ENCODE measurements around the gene AOC2. TPM values are rescaled to one million over a fixed set of nuclear protein-coding genes. Genes with fewer than 3 reads are reported as not detected.

Gene AOC2
- total RNA-seq, 1 experiment from 2014 or later: 3.7 TPM

GRCh38 chr17:42796066-42796758, 48.2 kb upstream of the AOC2 start:
- Histone ChIP-seq H3F3A (ENCODE audit: insufficient read depth, low read depth) (peaks cover 10% of the 10 kb centered on the region), H3K9me2 (ENCODE audit: insufficient read depth) (no peaks in the 10 kb centered on the region), H3K27me3 (ENCODE audit: insufficient read depth, low read depth) (no peaks in the 10 kb centered on the region), H3K9me3 (ENCODE audit: insufficient read depth, low read depth) (no peaks in the 10 kb centered on the region), H3K79me2 (ENCODE audit: low read depth) (peaks cover 22% of the 10 kb centered on the region), H3K36me3 (ENCODE audit: low read depth) (peaks cover 6% of the 10 kb centered on the region; the same call in 1 of the 2 replicates), H3K4me1 (replicated peaks; ENCODE audit: insufficient read depth) (peaks cover 12% of the 10 kb centered on the region), H4K20me1 (ENCODE audit: insufficient read depth) (no peaks in the 10 kb centered on the region), H3K4me2 (no peak overlapping the region), H3K4me3 (no peak overlapping the region), H2AFZ (no peak overlapping the region), H3K27ac (no peak overlapping the region)
- intact Hi-C loops (cut with micrococcal nuclease; ENCODE audit: unreplicated experiment): no loop called here
- CTCF ChIA-PET: no interaction called here
- no TSS peak for BruUV-seq (replicated peaks)
- POLR2A ChIA-PET (ENCODE audit: unreplicated experiment): interaction anchor here (0.6 kb wide), 1 partner anchor 22 kb away, joined by 4 read pairs; no protein-coding TSS in a partner anchor
- TF ChIP-seq CTCF (conservative IDR thresholded peaks at IDR 0.05): no peak
- no peak for DNase-seq

DNA sequence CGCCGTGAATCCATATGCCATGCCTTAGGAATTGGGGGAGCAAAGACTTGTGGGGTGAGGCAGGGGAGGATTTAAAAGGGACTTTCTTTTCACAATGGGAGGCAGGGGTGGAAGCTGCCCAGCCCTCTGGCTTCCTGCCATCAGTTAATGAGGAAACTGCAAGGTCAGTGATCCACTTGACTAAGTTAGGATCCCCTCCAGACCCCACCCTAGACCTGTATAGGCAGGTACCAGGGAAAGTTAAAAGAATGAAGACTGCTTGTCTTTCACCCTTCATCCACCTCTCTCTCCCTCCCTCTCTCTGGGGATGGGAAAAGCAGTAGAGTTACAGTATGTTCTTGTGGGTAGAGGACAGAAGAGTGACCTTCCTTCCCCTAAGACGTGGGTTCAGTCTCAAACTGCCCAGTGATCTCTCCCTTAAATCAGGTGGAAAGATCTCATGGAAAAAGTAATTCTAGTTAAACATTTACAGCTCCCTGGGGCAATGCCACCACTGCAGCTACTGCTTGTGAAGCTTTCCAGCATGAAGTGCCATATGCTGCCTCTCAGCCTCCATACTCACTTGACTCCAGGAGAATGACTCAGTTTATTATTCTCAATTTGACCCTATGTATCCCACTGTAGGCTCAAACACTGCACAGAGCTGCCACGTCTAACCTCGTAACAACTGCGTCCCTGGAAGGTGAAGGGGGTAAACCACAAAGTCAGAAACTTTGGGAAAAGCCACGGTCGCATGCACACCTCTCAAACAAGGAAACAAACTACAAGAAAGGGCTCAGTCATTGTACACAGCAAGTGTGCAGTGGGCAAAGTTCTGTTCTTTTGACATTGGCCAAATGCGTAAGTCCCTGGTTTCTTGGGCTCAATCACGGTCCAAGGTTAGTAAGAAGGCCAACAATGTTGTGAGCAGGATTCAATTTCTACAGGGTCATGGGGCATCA, 47.0 kb upstream of the AOC2 start:
- Histone ChIP-seq H3K36me3 (ENCODE audit: low read depth) (peaks cover 6% of the 10 kb centered on the region; the same call in 1 of the 2 replicates), H4K20me1 (ENCODE audit: insufficient read depth) (no peaks in the 10 kb centered on the region), H3K27ac (no peak overlapping the region), H3K4me3 (peak overlapping the region; percentile 88), H3K9me2 (ENCODE audit: insufficient read depth) (no peaks in the 10 kb centered on the region), H3K4me2 (peak overlapping the region; percentile 95), H3K79me2 (ENCODE audit: low read depth) (peaks cover 22% of the 10 kb centered on the region), H2AFZ (peak overlapping the region; percentile 89; the same call in 1 of the 2 replicates), H3K4me1 (replicated peaks; ENCODE audit: insufficient read depth) (peaks cover 12% of the 10 kb centered on the region), H3K27me3 (ENCODE audit: insufficient read depth, low read depth) (no peaks in the 10 kb centered on the region), H3K9me3 (ENCODE audit: insufficient read depth, low read depth) (no peaks in the 10 kb centered on the region), H3F3A (ENCODE audit: insufficient read depth, low read depth) (0 out of 2 replicates have a peak, but pooled peaks cover 4% of the 10 kb centered on the region)
- CTCF ChIA-PET: interaction anchor here (0.6 kb wide), 1 partner anchor 381 kb away, joined by 3 read pairs; no protein-coding TSS in a partner anchor
- no peak for DNase-seq
- no peak for TF ChIP-seq EZH2 (IDR thresholded peaks at IDR 0.05; ENCODE audit: low read depth)
- TF ChIP-seq CTCF (conservative IDR thresholded peaks at IDR 0.05): no peak
- POLR2A ChIA-PET (ENCODE audit: unreplicated experiment): interaction anchor here (0.6 to 0.7 kb wide), 3 partner anchors 24 to 563 kb away, joined by 3 to 9 read pairs (median 4); partner anchors contain the start of genes AARSD1 and VPS25
- intact Hi-C loops (cut with micrococcal nuclease; ENCODE audit: unreplicated experiment): no loop called here
- TSS peak; percentile 85 for BruUV-seq (replicated peaks)

DNA sequence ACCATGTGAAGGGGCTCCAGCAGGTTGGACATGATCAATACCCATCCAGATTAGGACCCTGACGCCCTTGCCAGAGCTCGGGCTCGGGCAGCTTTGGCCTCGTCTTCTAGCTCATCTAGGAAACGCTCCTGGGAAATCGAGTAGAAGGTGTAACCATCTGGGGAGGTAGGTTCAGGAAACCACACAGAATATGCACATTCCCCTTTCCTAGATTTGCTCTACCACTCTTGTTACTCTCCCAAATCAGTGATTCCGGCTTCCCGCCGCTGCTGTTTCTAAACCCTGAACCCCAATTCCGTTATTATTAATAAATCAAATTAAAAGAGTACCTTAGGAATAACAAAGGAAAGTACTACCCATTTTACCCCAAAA, 46.4 kb upstream of the AOC2 start:
- intact Hi-C loops (cut with micrococcal nuclease; ENCODE audit: unreplicated experiment): no loop called here
- peak overlapping the region; percentile 89 for H2AFZ ChIP-seq
- BruUV-seq (replicated peaks): no TSS peak

More for the DNA sequence above, 46.4 kb upstream of the AOC2 start:
- Histone ChIP-seq H4K20me1 (ENCODE audit: insufficient read depth) (no peaks in the 10 kb centered on the region), H3K27ac (0 out of 2 replicates have a peak overlapping the region, but pooled peaks have one; percentile 41), H3K36me3 (ENCODE audit: low read depth) (peaks cover 6% of the 10 kb centered on the region; the same call in 1 of the 2 replicates), H3K9me2 (ENCODE audit: insufficient read depth) (no peaks in the 10 kb centered on the region), H3K27me3 (ENCODE audit: insufficient read depth, low read depth) (no peaks in the 10 kb centered on the region), H3K4me3 (peak overlapping the region; percentile 88), H3K9me3 (ENCODE audit: insufficient read depth, low read depth) (no peaks in the 10 kb centered on the region), H3K4me1 (replicated peaks; ENCODE audit: insufficient read depth) (peaks cover 12% of the 10 kb centered on the region), H3K4me2 (peak overlapping the region; percentile 95), H3F3A (ENCODE audit: insufficient read depth, low read depth) (no peaks in the 10 kb centered on the region), H3K79me2 (ENCODE audit: low read depth) (peaks cover 22% of the 10 kb centered on the region)
- ChIA-PET POLR2A (ENCODE audit: unreplicated experiment) (interaction anchor here (0.5 to 0.7 kb wide), 4 partner anchors 25 to 793 kb away, joined by 3 to 9 read pairs (median 6); partner anchors contain the start of genes AARSD1 and VPS25), CTCF (interaction anchor here (0.7 kb wide), 1 partner anchor 1733 kb away, joined by 3 read pairs; no protein-coding TSS in a partner anchor)
- DNase-seq: no peak
- no peak for TF ChIP-seq EZH2 (IDR thresholded peaks at IDR 0.05; ENCODE audit: low read depth)
- TF ChIP-seq CTCF (conservative IDR thresholded peaks at IDR 0.05): no peak
